ENCODE results near the gene ARHGAP33.
"Not testable (repeated sequence)": the region's sequence is repeated elsewhere in the genome, so short reads cannot be mapped to it uniquely, and the experiment has no call there.

ARHGAP33 gene

DNA sequence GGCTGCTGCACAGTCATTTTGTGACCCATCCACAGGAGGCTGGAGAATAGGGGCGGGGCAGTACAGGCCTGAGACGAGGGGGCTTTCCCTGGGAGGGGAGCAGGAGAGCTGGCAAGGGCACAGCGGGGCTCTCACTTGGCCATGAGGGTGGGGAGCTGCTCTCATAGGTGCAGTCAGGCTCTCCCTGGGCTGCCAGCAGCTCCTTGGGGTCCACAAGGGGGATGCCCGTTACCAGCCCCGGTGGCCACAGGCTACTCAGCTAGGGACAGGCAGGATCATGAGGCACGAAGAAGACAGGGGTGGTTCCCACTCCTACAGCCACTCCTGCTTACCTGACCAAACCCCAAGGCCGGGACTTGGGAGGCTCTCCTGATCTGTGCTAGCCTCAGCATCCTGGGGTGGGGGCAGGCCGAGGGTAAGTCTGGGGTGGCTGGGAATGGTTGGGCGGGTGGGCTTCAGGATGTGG lies 16.5 kb downstream of the ARHGAP33 start:
- H4K20me1 ChIP-seq (ENCODE audit: insufficient read depth, low read length): no peaks in the 10 kb centered on the region
- TF ChIP-seq EZH2phosphoT487 (IDR thresholded peaks at IDR 0.05; ENCODE audit: low read depth): no peak
- TF ChIP-seq CTCF (IDR thresholded peaks at IDR 0.05; ENCODE audit: low read depth, low read length): no peak
- H3K4me3 ChIP-seq (ENCODE audit: low read length): no peak overlapping the region
- H3K9ac ChIP-seq (ENCODE audit: low read length): no peak overlapping the region
- H3K27ac ChIP-seq (ENCODE audit: low read length): no peak overlapping the region
- no peaks in the 10 kb centered on the region for H3K9me3 ChIP-seq (ENCODE audit: insufficient read depth, low read length)
- no peaks in the 10 kb centered on the region; the same call in 1 of the 2 replicates for H3K27me3 ChIP-seq (ENCODE audit: low read depth, low read length)
- H2AFZ ChIP-seq (ENCODE audit: low read depth, low read length): no peak overlapping the region
- H3K4me2 ChIP-seq (ENCODE audit: low read length): no peak overlapping the region
- no peaks in the 10 kb centered on the region for H3K79me2 ChIP-seq (ENCODE audit: low read length)
- H3K4me1 ChIP-seq (ENCODE audit: low read length): no peaks in the 10 kb centered on the region; the same call in 1 of the 2 replicates
- no peaks in the 10 kb centered on the region for H3K36me3 ChIP-seq (replicated peaks; ENCODE audit: low read depth, low read length)

- Histone ChIP-seq H3K79me2 (ENCODE audit: low read length) (no peaks in the 10 kb centered on the region), H3K9me3 (ENCODE audit: insufficient read depth, low read length) (no peaks in the 10 kb centered on the region), H2AFZ (ENCODE audit: low read depth, low read length) (no peak overlapping the region), H3K9ac (ENCODE audit: low read length) (no peak overlapping the region), H3K4me3 (ENCODE audit: low read length) (no peak overlapping the region), H3K4me1 (ENCODE audit: low read length) (no peaks in the 10 kb centered on the region; the same call in 1 of the 2 replicates), H3K27ac (ENCODE audit: low read length) (no peak overlapping the region), H3K4me2 (ENCODE audit: low read length) (no peak overlapping the region), H3K36me3 (replicated peaks; ENCODE audit: low read depth, low read length) (no peaks in the 10 kb centered on the region), H3K27me3 (ENCODE audit: low read depth, low read length) (no peaks in the 10 kb centered on the region; the same call in 1 of the 2 replicates), H4K20me1 (ENCODE audit: insufficient read depth, low read length) (no peaks in the 10 kb centered on the region)
- TF ChIP-seq CTCF (IDR thresholded peaks at IDR 0.05; ENCODE audit: low read depth, low read length) (no peak), EZH2phosphoT487 (IDR thresholded peaks at IDR 0.05; ENCODE audit: low read depth) (no peak)
These were observed 16.9 kb downstream of the ARHGAP33 start for GRCh38 chr19:35792312-35792711.

GRCh38 chr19:35792888-35793287 lies 17.5 kb downstream of the ARHGAP33 start:
- Histone ChIP-seq H2AFZ (ENCODE audit: low read depth, low read length) (no peak overlapping the region), H3K4me2 (ENCODE audit: low read length) (no peak overlapping the region), H3K9ac (ENCODE audit: low read length) (no peak overlapping the region), H3K27me3 (ENCODE audit: low read depth, low read length) (no peaks in the 10 kb centered on the region; the same call in 1 of the 2 replicates), H3K4me3 (ENCODE audit: low read length) (no peak overlapping the region), H3K4me1 (ENCODE audit: low read length) (no peaks in the 10 kb centered on the region; the same call in 1 of the 2 replicates), H3K79me2 (ENCODE audit: low read length) (no peaks in the 10 kb centered on the region), H4K20me1 (ENCODE audit: insufficient read depth, low read length) (no peaks in the 10 kb centered on the region), H3K9me3 (ENCODE audit: insufficient read depth, low read length) (no peaks in the 10 kb centered on the region), H3K27ac (ENCODE audit: low read length) (no peak overlapping the region), H3K36me3 (replicated peaks; ENCODE audit: low read depth, low read length) (no peaks in the 10 kb centered on the region)
- TF ChIP-seq CTCF (IDR thresholded peaks at IDR 0.05; ENCODE audit: low read depth, low read length) (no peak), EZH2phosphoT487 (IDR thresholded peaks at IDR 0.05; ENCODE audit: low read depth) (no peak)

- TF ChIP-seq CTCF (IDR thresholded peaks at IDR 0.05; ENCODE audit: low read depth, low read length): no peak
- no peak for TF ChIP-seq EZH2phosphoT487 (IDR thresholded peaks at IDR 0.05; ENCODE audit: low read depth)
- H3K9me3 ChIP-seq (ENCODE audit: insufficient read depth, low read length): no peaks in the 10 kb centered on the region
- H2AFZ ChIP-seq (ENCODE audit: low read depth, low read length): no peak overlapping the region
- no peaks in the 10 kb centered on the region for H4K20me1 ChIP-seq (ENCODE audit: insufficient read depth, low read length)
- H3K9ac ChIP-seq (ENCODE audit: low read length): no peak overlapping the region
- H3K4me3 ChIP-seq (ENCODE audit: low read length): no peak overlapping the region
- no peaks in the 10 kb centered on the region for H3K36me3 ChIP-seq (replicated peaks; ENCODE audit: low read depth, low read length)
- H3K79me2 ChIP-seq (ENCODE audit: low read length): no peaks in the 10 kb centered on the region
- no peak overlapping the region for H3K27ac ChIP-seq (ENCODE audit: low read length)
- H3K4me2 ChIP-seq (ENCODE audit: low read length): no peak overlapping the region
- no peaks in the 10 kb centered on the region; the same call in 1 of the 2 replicates for H3K4me1 ChIP-seq (ENCODE audit: low read length)
- H3K27me3 ChIP-seq (ENCODE audit: low read depth, low read length): no peaks in the 10 kb centered on the region; the same call in 1 of the 2 replicates
These were observed 18.2 kb downstream of the ARHGAP33 start for GRCh38 chr19:35793381-35794165.

GRCh38 chr19:35795564-35795963 lies 20.2 kb downstream of the ARHGAP33 start:
- not testable (repeated sequence) for H3K9ac ChIP-seq (ENCODE audit: low read length); H3K27me3 ChIP-seq (ENCODE audit: low read depth, low read length); H3K4me3 ChIP-seq (ENCODE audit: low read length); H4K20me1 ChIP-seq (ENCODE audit: insufficient read depth, low read length); H3K79me2 ChIP-seq (ENCODE audit: low read length); H3K36me3 ChIP-seq (replicated peaks; ENCODE audit: low read depth, low read length); H2AFZ ChIP-seq (ENCODE audit: low read depth, low read length); H3K9me3 ChIP-seq (ENCODE audit: insufficient read depth, low read length); H3K4me1 ChIP-seq (ENCODE audit: low read length); H3K27ac ChIP-seq (ENCODE audit: low read length); H3K4me2 ChIP-seq (ENCODE audit: low read length)

Data from OCI-LY3 (cell line).